HepG2 (cell line): Measurements from ENCODE around the gene PSEN1. TPM values are rescaled to one million over a fixed set of nuclear protein-coding genes. Genes with fewer than 3 reads are reported as not detected.
A peak's percentile ranks its signal among the peaks of the same experiment; 100 is the strongest.

Source experiments
- BORCS8-MEF2B ChIP-seq: sonication (generic); formaldehyde crosslinking; IDR thresholded peaks from 2 replicates; pipeline ENCODE4 v1.8.0; 2022; ENCODE audit warnings: mild to moderate bottlenecking, missing genetic modification reagents
- CREB1 ChIP-seq, 2 experiments: fragments of 450-650 bp in 1 of 2; IDR thresholded peaks; 2 replicates each; pipeline ENCODE4 v1.6.1; 2016 to 2017; ENCODE audit warnings: control low read depth in 1 of 2, mild to moderate bottlenecking in 1 of 2, missing compliant biosample characterization in 1 of 2, missing genetic modification characterization in 1 of 2
- DR1 ChIP-seq: sonication (generic); formaldehyde crosslinking; IDR thresholded peaks from 2 replicates; pipeline ENCODE4 v1.8.0; 2021; ENCODE audit warnings: mild to moderate bottlenecking, missing genetic modification reagents, inconsistent platforms
- ETV5 ChIP-seq: IDR thresholded peaks from 2 replicates; pipeline ENCODE4 v1.6.1; 2018; ENCODE audit warnings: missing biosample characterization, missing genetic modification reagents, inconsistent platforms, borderline replicate concordance
- FOSL2 ChIP-seq: sonication (generic); formaldehyde crosslinking; IDR thresholded peaks from 2 replicates; pipeline ENCODE4 v1.4.0; 2020; ENCODE audit warnings: missing genetic modification reagents
- FOXK1 ChIP-seq: sonication (generic); formaldehyde crosslinking; IDR thresholded peaks from 2 replicates; pipeline ENCODE4 v1.4.0; 2020; ENCODE audit warnings: low read depth, missing genetic modification reagents, borderline replicate concordance
- IRX3 ChIP-seq: sonication (generic); formaldehyde crosslinking; IDR thresholded peaks from 2 replicates; pipeline ENCODE4 v1.8.1; 2023; ENCODE audit warnings: mild to moderate bottlenecking, low read depth, missing genetic modification reagents, borderline replicate concordance
- KAT2B ChIP-seq: fragments of 150-350 bp; IDR thresholded peaks from 2 replicates; pipeline ENCODE4 v1.6.1; 2014; ENCODE audit warnings: low read depth, low read length, borderline replicate concordance
- KAT7 ChIP-seq: IDR thresholded peaks from 2 replicates; pipeline ENCODE4 v1.6.1; 2018; ENCODE audit warnings: borderline replicate concordance, missing compliant biosample characterization
- MEF2D ChIP-seq: sonication (generic); formaldehyde crosslinking; IDR thresholded peaks from 2 replicates; pipeline ENCODE4 v1.5.1; 2020; ENCODE audit warnings: mild to moderate bottlenecking, missing genetic modification reagents
- MIER3 ChIP-seq: IDR thresholded peaks from 2 replicates; pipeline ENCODE4 v1.6.1; 2016; ENCODE audit warnings: missing compliant biosample characterization, borderline replicate concordance
- PHF8 ChIP-seq: sonication (generic); formaldehyde crosslinking; IDR thresholded peaks from 2 replicates; pipeline ENCODE4 v1.5.0; 2020; ENCODE audit warnings: missing genetic modification reagents
- PRMT3 ChIP-seq: sonication (generic); formaldehyde crosslinking; IDR thresholded peaks from 2 replicates; pipeline ENCODE4 v1.8.1; 2022; ENCODE audit warnings: low read depth, mild to moderate bottlenecking, moderate library complexity, missing genetic modification reagents, borderline replicate concordance
- RELA ChIP-seq: sonication (generic); formaldehyde crosslinking; IDR thresholded peaks from 2 replicates; pipeline ENCODE4 v1.4.0; 2020; ENCODE audit warnings: missing genetic modification reagents
- SALL2 ChIP-seq: sonication (generic); formaldehyde crosslinking; IDR thresholded peaks from 2 replicates; pipeline ENCODE4 v1.8.1; 2023; ENCODE audit warnings: mild to moderate bottlenecking, missing genetic modification reagents, inconsistent platforms
- SPEN ChIP-seq: sonication (generic); formaldehyde crosslinking; IDR thresholded peaks from 2 replicates; pipeline ENCODE4 v1.5.1; 2020; ENCODE audit warnings: low read depth, mild to moderate bottlenecking, missing genetic modification reagents
- SRSF4 ChIP-seq: fragments of 200-400 bp; formaldehyde crosslinking; IDR thresholded peaks from one replicate; pipeline ENCODE4 v1.6.1; 2018; ENCODE audit warnings: mild to moderate bottlenecking, low read depth, low read length, moderate library complexity; ENCODE audit not compliant: poor library complexity, severe bottlenecking
- ZBTB21 ChIP-seq: sonication (generic); formaldehyde crosslinking; IDR thresholded peaks from 2 replicates; pipeline ENCODE4 v1.4.0; 2020; ENCODE audit warnings: missing genetic modification reagents
- ZNF160 ChIP-seq: sonication (generic); formaldehyde crosslinking; IDR thresholded peaks from 2 replicates; pipeline ENCODE4 v1.8.0; 2022; ENCODE audit warnings: mild to moderate bottlenecking, inconsistent platforms, missing genetic modification reagents
- ZNF232 ChIP-seq: sonication (generic); formaldehyde crosslinking; IDR thresholded peaks from 2 replicates; pipeline ENCODE4 v1.4.0; 2020; ENCODE audit warnings: missing genetic modification reagents, borderline replicate concordance
- ZNF274 ChIP-seq: sonication (generic); formaldehyde crosslinking; IDR thresholded peaks from 2 replicates; pipeline ENCODE4 v1.5.1; 2020; ENCODE audit warnings: mild to moderate bottlenecking, missing genetic modification reagents
- ZNF556 ChIP-seq: sonication (generic); formaldehyde crosslinking; IDR thresholded peaks from 2 replicates; pipeline ENCODE4 v1.4.0; 2020; ENCODE audit warnings: mild to moderate bottlenecking, missing genetic modification reagents, borderline replicate concordance
- ZSCAN12 ChIP-seq: sonication (generic); formaldehyde crosslinking; IDR thresholded peaks from 2 replicates; pipeline ENCODE4 v1.9.0; 2021; ENCODE audit warnings: mild to moderate bottlenecking, missing genetic modification reagents
- ZSCAN22 ChIP-seq: sonication (generic); formaldehyde crosslinking; IDR thresholded peaks from 2 replicates; pipeline ENCODE4 v1.4.0; 2020; ENCODE audit warnings: mild to moderate bottlenecking, missing genetic modification reagents
- polyA plus RNA-seq, 8 experiments: library from polyadenylated mRNA; depleted of rRNA in 3 of 8; stranded (reverse) in 7 of 8; unstranded in 1 of 8; fragments of >200 nt; fragmentation: Illumina TruSeq in 4 of 8; extraction: Trizol in 4 of 8; gene quantifications; 2 replicates each; pipeline versions ENCODE4 v1.2.1 to v1.2.3, GENCODE V29; 2011 to 2016; ENCODE audit warnings: low read depth in 4 of 8, missing spikeins in 1 of 8, mixed read lengths in 1 of 8; ENCODE audit not compliant: insufficient read depth in 1 of 8
- total RNA-seq, 5 experiments: library from RNA; depleted of rRNA; stranded (reverse); fragments of >200 nt; fragmentation: Illumina TruSeq; extraction: Trizol; gene quantifications; 2 replicates each; pipeline ENCODE4 v1.2.3, GENCODE V29; 2016; ENCODE audit warnings: low read depth in 1 of 5
- TF ChIP-seq, protein P1 (sequence below): sonication (generic); formaldehyde crosslinking; IDR thresholded peaks from 2 replicates; pipeline ENCODE4 v1.5.0; 2020; ENCODE audit warnings: mild to moderate bottlenecking, missing genetic modification reagents
- TF ChIP-seq, protein P2 (sequence below), 2 experiments: sonication (generic) in 1 of 2; formaldehyde crosslinking in 1 of 2; IDR thresholded peaks; 2 replicates each; pipeline versions ENCODE4 v1.5.1 to v1.6.1; 2011 to 2020; ENCODE audit warnings: borderline replicate concordance in 1 of 2, low read depth in 1 of 2, low read length in 1 of 2, mild to moderate bottlenecking in 1 of 2, missing genetic modification reagents in 1 of 2, moderate library complexity in 1 of 2

Gene PSEN1
- total and polyA plus RNA-seq, 2 of the 13 experiments (the other 11 are each of a cell fraction or from before 2014, with no cell fraction given): 12.5 to 26.6 TPM

DNA sequence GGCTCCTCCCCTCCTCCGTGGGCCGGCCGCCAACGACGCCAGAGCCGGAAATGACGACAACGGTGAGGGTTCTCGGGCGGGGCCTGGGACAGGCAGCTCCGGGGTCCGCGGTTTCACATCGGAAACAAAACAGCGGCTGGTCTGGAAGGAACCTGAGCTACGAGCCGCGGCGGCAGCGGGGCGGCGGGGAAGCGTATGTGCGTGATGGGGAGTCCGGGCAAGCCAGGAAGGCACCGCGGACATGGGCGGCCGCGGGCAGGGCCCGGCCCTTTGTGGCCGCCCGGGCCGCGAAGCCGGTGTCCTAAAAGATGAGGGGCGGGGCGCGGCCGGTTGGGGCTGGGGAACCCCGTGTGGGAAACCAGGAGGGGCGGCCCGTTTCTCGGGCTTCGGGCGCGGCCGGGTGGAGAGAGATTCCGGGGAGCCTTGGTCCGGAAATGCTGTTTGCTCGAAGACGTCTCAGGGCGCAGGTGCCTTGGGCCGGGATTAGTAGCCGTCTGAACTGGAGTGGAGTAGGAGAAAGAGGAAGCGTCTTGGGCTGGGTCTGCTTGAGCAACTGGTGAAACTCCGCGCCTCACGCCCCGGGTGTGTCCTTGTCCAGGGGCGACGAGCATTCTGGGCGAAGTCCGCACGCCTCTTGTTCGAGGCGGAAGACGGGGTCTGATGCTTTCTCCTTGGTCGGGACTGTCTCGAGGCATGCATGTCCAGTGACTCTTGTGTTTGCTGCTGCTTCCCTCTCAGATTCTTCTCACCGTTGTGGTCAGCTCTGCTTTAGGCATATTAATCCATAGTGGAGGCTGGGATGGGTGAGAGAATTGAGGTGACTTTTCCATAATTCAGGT, at the start of gene PSEN1 (continued):
- TF ChIP-seq ZNF556 (CRISPR knock-in tag) (peak; percentile 78; the same call in 1 of the 2 replicates), PRMT3 (no peak), FOSL2 (CRISPR knock-in tag) (0 out of 2 replicates have a peak, but pooled peaks have one; percentile 20), IRX3 (CRISPR knock-in tag) (no peak), ETV5 (CRISPR knock-in tag) (peak; percentile 58; the same call in 1 of the 2 replicates), PHF8 (CRISPR knock-in tag) (peak; percentile 88), ZNF274 (CRISPR knock-in tag) (no peak), MEF2D (CRISPR knock-in tag) (no peak), DR1 (peak; percentile 71), KAT7 (peak; percentile 61; the same call in 1 of the 2 replicates), KAT2B (no peak), MIER3 (no peak), ZNF160 (CRISPR knock-in tag) (no peak), ZBTB21 (no peak), RELA (CRISPR knock-in tag) (no peak), BORCS8-MEF2B (CRISPR knock-in tag) (no peak), CREB1 (IDR thresholded peaks at IDR 0.05) (peak; percentile 90), CREB1 (CRISPR knock-in tag; IDR thresholded peaks at IDR 0.05) (peak; percentile 94), SPEN (peak; percentile 35; the same call in 1 of the 2 replicates), FOXK1 (CRISPR knock-in tag) (peak; percentile 83), ZSCAN12 (CRISPR knock-in tag) (no peak), SALL2 (no peak), SRSF4 (peak; percentile 43), ZNF232 (CRISPR knock-in tag) (peak; percentile 28), ZSCAN22 (no peak)
- TF ChIP-seq, protein P1, sequence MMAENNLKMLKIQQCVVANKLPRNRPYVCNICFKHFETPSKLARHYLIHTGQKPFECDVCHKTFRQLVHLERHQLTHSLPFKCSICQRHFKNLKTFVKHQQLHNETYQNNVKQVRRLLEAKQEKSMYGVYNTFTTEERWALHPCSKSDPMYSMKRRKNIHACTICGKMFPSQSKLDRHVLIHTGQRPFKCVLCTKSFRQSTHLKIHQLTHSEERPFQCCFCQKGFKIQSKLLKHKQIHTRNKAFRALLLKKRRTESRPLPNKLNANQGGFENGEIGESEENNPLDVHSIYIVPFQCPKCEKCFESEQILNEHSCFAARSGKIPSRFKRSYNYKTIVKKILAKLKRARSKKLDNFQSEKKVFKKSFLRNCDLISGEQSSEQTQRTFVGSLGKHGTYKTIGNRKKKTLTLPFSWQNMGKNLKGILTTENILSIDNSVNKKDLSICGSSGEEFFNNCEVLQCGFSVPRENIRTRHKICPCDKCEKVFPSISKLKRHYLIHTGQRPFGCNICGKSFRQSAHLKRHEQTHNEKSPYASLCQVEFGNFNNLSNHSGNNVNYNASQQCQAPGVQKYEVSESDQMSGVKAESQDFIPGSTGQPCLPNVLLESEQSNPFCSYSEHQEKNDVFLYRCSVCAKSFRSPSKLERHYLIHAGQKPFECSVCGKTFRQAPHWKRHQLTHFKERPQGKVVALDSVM: peak; percentile 51; the same call in 1 of the 2 replicates
- TF ChIP-seq, protein P2, sequence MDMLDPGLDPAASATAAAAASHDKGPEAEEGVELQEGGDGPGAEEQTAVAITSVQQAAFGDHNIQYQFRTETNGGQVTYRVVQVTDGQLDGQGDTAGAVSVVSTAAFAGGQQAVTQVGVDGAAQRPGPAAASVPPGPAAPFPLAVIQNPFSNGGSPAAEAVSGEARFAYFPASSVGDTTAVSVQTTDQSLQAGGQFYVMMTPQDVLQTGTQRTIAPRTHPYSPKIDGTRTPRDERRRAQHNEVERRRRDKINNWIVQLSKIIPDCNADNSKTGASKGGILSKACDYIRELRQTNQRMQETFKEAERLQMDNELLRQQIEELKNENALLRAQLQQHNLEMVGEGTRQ (IDR thresholded peaks at IDR 0.05; ENCODE audit: low read depth, low read length): no peak
- TF ChIP-seq, protein P2 (CRISPR knock-in tag; IDR thresholded peaks at IDR 0.05; ENCODE audit: borderline replicate concordance): no peak
